ENCODE results near the gene CCDC83. TPM values are rescaled to one million over a fixed set of nuclear protein-coding genes. Genes with fewer than 3 reads are reported as not detected.

CCDC83 gene
- total RNA-seq, 2 donors from 2014 or later: not detected

DNA sequence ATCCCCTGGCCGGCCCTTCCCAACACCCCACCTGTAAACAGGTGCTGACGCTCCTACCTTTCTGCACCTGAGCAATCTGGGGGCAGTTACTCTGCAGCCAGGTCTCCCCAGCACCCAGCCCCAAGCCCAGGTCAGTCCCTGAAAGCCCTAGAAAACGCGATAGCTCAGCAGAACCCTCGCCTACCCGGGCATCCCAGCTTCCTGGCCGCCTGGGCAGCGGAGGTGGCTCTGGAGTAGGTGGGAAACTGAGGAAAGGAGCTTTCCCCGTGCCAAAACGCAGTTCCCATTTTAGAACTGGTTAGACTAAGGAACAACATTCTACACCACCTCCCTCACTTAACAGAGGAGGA is 44.7 kb upstream of the CCDC83 start:
- peak overlapping the region; percentile 46 for H3K27ac ChIP-seq
- no peak for DNase-seq

GRCh38 chr11:85810871-85811611 is 44.1 kb upstream of the CCDC83 start, which contains the start of gene SYTL2:
TSS of gene SYTL2 (minus strand) at chr11:85811141. CDS start at chr11:85757725, 53,416 bp downstream.
- peak within 1 kb of the TSS; percentile 89 to 97 for H3K9ac ChIP-seq (ENCODE audit: low read depth in 2 of 2, low read length in 2 of 2)
- H3K4me1 ChIP-seq: peaks cover 7% of the 10 kb centered on the region

More for the DNA sequence above, 44.7 kb upstream of the CCDC83 start:
- TF ChIP-seq, protein P1, sequence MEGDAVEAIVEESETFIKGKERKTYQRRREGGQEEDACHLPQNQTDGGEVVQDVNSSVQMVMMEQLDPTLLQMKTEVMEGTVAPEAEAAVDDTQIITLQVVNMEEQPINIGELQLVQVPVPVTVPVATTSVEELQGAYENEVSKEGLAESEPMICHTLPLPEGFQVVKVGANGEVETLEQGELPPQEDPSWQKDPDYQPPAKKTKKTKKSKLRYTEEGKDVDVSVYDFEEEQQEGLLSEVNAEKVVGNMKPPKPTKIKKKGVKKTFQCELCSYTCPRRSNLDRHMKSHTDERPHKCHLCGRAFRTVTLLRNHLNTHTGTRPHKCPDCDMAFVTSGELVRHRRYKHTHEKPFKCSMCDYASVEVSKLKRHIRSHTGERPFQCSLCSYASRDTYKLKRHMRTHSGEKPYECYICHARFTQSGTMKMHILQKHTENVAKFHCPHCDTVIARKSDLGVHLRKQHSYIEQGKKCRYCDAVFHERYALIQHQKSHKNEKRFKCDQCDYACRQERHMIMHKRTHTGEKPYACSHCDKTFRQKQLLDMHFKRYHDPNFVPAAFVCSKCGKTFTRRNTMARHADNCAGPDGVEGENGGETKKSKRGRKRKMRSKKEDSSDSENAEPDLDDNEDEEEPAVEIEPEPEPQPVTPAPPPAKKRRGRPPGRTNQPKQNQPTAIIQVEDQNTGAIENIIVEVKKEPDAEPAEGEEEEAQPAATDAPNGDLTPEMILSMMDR (IDR thresholded peaks at IDR 0.05): no peak
- intact Hi-C loops (cut with DNase I): no loop called here
- peak overlapping the region; percentile 89 to 97 for H3K9ac ChIP-seq (ENCODE audit: low read depth in 2 of 2, low read length in 2 of 2)
- H3K4me3 ChIP-seq: peak overlapping the region; percentile 76
- H3K4me1 ChIP-seq: peaks cover 7% of the 10 kb centered on the region
- no peaks in the 10 kb centered on the region for H3K27me3 ChIP-seq
- no peaks in the 10 kb centered on the region for H3K9me3 ChIP-seq
- H3K36me3 ChIP-seq: no peaks in the 10 kb centered on the region

DNA sequence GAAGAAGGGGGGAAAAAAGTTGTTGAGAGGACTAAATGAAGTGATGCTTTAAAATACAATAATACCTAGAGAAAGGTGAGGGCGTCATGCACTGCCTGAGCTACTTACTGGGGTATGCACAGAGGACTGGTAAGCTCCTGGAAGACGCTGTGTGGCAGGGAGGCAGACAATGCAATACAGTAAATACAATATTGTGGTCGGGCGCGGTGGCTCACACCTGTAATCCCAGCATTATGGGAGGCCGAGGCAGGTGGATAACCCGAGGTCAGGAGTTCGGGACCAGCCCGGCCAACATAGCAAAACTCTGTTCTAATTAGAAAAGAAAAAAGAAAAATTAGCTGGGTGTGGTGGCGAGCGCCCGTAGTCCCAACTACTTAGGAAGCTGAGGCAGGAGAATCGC is 43.6 kb upstream of the CCDC83 start:
- peak overlapping the region in 1 of 2 donors; percentile 71 for H3K9ac ChIP-seq (ENCODE audit: low read depth in 2 of 2, low read length in 2 of 2)

More at GRCh38 chr11:85810871-85811611, 44.1 kb upstream of the CCDC83 start, which contains the start of gene SYTL2:
- DNase-seq: peak; percentile 89
- Histone ChIP-seq H3K9me3 (no peaks in the 10 kb centered on the region), H3K27me3 (no peaks in the 10 kb centered on the region), H3K4me3 (peak within 1 kb of the TSS; percentile 76), H3K27ac (peak within 1 kb of the TSS; percentile 46), H3K36me3 (no peaks in the 10 kb centered on the region)
- TF ChIP-seq, protein P1 (IDR thresholded peaks at IDR 0.05): no peak
- intact Hi-C loops (cut with DNase I): no loop called here

GRCh38 chr11:85813721-85814120 is 41.5 kb upstream of the CCDC83 start:
- Histone ChIP-seq H3K36me3 (no peaks in the 10 kb centered on the region), H3K27ac (peak overlapping the region; percentile 45), H3K4me1 (peaks cover 7% of the 10 kb centered on the region), H3K9ac (ENCODE audit: low read depth in 2 of 2, low read length in 2 of 2) (no peak overlapping the region), H3K27me3 (no peaks in the 10 kb centered on the region), H3K9me3 (no peaks in the 10 kb centered on the region), H3K4me3 (no peak overlapping the region)
- intact Hi-C loops (cut with DNase I): no loop called here
- TF ChIP-seq, protein P1 (IDR thresholded peaks at IDR 0.05): no peak
- peak; percentile 80 for DNase-seq

More for the DNA sequence above, 43.6 kb upstream of the CCDC83 start:
- peak overlapping the region; percentile 76 for H3K4me3 ChIP-seq
- no peaks in the 10 kb centered on the region for H3K36me3 ChIP-seq
- H3K9me3 ChIP-seq: no peaks in the 10 kb centered on the region
- TF ChIP-seq, protein P1 (IDR thresholded peaks at IDR 0.05): no peak
- no peaks in the 10 kb centered on the region for H3K27me3 ChIP-seq
- intact Hi-C loops (cut with DNase I): no loop called here
- peaks cover 7% of the 10 kb centered on the region for H3K4me1 ChIP-seq
- H3K27ac ChIP-seq: peak overlapping the region; percentile 46
- DNase-seq: no peak

DNA sequence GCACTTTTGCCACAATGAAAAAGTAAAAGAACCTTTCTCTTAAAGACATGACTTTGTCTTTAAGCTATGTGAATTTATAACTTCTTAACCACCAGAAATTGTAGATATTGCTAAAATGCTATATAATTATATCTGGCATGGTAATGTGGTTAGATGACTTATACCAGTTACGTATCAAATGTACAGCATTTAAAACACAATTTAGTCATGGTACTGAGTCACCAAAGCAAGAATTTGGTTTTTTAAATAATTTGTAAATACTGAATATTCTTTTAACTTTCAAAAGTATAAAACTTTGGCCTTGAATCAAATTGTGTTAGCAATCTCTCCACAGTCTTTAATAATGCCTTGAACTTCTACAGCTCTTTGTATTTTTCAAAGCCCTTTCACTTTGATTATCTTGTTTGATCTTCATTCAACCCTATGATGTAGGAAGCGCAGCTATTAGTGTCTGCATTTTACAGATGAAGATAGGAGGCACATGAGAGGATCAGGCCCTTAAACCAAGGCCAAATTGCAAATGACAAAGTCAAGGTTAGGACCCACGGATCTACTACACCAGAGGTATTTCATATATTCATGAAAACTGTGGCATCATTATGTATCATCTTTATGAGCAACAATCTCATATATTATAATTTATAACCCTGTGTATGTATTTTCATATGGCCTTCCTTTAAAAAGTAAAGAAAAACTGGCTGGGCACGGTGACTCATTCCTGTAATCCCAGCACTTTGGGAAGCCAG is 39.8 kb upstream of the CCDC83 start:
- H3K4me3 ChIP-seq: no peak overlapping the region
- no peak overlapping the region for H3K9ac ChIP-seq (ENCODE audit: low read depth in 2 of 2, low read length in 2 of 2)
- no peaks in the 10 kb centered on the region for H3K9me3 ChIP-seq
- peaks cover 7% of the 10 kb centered on the region for H3K4me1 ChIP-seq
- TF ChIP-seq, protein P1 (IDR thresholded peaks at IDR 0.05): no peak
- H3K27me3 ChIP-seq: no peaks in the 10 kb centered on the region
- no peak for DNase-seq
- intact Hi-C loops (cut with DNase I): no loop called here
- no peaks in the 10 kb centered on the region for H3K36me3 ChIP-seq
- H3K27ac ChIP-seq: peak overlapping the region; percentile 45

Data from colonic mucosa (tissue), 4 donors.